Urothelium cell line (cell line): ENCODE data around the gene MAEA.
A peak's percentile ranks its signal among the peaks of the same experiment; 100 is the strongest.

Experiments used
- DNase-seq: peaks from one replicate; pipeline ENCODE4 v3.0.0; 2011; ENCODE audit warnings: low spot score, mixed read lengths
- FAIRE-seq: peaks from 2 replicates; lab custom pipeline; 2011; peaks lifted over from hg19 to GRCh38; lab: Jason Lieb, UNC

The MAEA gene

DNA sequence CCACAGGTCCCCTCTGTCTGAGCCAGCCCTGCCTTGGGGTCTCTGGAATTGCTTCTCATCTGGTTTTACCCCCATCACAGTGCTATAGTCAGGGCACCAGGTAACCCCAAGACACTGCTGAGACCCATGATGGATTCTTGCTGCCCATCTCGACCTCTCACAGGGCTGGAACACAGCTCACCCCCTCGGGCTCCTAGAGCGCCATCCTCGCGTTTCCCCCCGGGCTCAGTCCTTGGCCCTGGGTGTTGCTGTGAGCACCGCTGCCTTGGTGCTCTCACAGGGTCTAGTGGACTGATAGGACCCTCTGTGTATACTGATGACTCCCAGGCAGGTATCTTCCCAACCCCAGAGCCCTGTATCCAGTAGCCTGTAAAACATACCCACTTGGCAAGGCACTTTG lies 8.8 kb downstream of the MAEA start:
- FAIRE-seq (no peak), DNase-seq (no peak)

- no peak for FAIRE-seq
These were observed 9.7 kb downstream of the MAEA start for GRCh38 chr4:1299301-1299860.

GRCh38 chr4:1300466-1301455 lies 11.1 kb downstream of the MAEA start:
- FAIRE-seq = no peak
- DNase-seq = no peak

More at GRCh38 chr4:1299301-1299860, 9.7 kb downstream of the MAEA start:
- DNase-seq = no peak

DNA sequence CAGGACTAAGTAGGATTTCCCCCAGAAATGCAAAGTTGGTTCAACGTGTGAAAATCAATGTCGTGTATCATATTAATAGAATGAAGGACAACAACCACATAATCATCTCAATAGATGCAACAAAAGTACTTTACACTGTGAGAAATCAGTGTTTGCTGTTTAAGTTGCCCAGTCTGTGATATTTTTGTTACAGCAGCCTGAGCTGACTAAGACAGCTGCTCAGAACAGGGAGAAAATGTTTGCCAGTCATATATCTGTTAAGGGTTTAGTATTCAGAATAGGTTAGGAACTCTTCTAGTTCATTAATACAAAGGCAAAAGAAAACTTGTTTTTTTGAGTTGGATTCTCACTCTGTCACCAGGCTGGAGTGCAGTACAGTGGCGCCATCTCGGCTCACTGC lies 12.5 kb downstream of the MAEA start:
- DNase-seq (no peak), FAIRE-seq (no peak)

DNA sequence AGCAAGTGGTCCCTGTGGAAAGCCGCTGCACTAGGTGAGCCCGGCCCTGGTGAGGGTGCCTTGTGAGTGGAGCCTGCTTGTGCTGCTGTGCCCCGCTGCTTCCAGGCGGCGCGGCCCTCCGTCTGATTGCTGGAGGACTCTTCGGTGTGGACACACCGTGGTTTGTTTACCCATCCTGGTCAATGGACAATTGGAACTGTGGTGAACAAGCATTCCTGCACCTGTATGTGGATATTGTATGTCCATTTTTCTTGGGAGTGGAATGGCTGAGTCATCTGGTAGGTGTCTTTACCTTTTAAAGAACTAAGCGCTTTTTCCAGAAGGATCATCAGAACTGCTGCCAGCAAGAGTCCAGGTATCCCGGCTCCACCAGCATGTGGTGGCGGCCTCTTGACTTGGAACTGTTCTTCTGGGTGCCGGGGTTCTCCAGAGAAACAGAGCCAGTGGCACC lies 15.6 kb downstream of the MAEA start:
- DNase-seq (no peak), FAIRE-seq (no peak)

DNA sequence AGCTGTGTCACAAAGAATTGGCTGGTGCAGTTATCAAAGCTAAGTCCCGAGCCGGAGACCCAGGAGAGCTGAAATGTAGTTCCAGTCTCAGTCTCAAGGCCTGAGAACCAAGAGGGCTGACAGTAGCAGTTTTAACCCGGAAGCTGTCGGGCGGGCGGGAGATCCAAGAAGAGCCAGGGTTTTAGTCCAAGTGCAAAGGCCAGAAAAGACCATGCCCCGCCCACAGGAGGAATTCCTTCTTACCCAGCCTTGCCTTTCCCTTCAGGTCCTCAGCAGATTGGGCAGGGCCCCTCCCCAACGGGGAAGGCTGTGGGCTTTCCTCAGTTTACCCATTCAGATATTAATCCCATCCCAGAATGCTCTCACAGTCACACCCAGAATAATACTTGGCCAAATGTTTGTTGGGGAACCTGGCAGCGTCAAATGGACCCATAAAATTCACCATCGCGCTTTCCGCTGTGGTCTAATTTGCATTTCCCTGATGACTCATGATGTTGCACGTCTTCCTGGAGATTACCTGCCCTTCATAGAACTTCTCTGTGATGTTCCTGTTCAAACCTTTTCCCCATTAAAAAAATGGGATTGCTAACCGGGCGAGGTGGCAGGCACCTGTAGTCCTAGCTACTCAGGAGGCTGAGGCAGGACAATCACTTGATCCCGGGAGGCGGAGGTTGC lies 16.2 kb downstream of the MAEA start:
- no peak for DNase-seq

DNA sequence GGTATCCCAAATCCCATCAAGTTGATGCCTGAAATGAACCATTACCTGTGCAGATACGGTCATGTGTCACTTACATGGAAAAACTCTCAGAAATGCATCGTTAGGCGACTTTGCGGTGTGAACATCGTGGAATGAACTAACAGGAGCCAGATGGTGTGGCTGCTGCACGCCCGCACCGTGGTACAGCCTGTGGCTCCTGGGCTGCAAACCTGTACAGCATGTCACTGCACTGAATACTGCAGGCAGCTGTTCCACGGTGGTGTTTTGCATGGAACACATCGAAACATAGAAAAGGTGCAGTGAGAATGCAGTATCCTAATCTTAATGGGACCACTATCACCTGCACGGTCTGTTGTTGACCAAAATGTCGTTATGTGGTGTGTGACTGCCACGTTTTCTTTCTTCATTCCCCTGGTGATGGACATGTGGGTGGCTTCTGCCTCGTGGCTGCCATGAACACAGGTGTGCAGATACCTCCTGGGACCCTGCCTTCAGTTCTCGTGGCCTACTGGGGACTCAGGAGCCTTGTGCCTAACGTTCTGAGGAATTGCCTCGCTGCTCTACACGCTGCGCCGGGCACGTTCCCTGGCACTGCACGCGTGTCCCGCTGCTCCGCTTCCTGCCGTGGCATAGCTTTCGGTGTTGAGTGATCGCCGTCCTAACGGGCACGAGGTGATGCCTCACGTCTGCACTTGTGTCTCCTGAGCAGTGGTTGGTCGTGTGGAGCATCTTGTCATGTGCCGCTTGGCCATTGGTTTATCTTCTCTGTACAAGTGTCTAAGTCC lies 18.5 kb downstream of the MAEA start:
- no peak for DNase-seq
- FAIRE-seq = no peak

More for the DNA sequence above, 16.2 kb downstream of the MAEA start:
- FAIRE-seq = no peak

GRCh38 chr4:1309261-1310010 lies 19.7 kb downstream of the MAEA start:
- FAIRE-seq (no peak), DNase-seq (no peak)

DNA sequence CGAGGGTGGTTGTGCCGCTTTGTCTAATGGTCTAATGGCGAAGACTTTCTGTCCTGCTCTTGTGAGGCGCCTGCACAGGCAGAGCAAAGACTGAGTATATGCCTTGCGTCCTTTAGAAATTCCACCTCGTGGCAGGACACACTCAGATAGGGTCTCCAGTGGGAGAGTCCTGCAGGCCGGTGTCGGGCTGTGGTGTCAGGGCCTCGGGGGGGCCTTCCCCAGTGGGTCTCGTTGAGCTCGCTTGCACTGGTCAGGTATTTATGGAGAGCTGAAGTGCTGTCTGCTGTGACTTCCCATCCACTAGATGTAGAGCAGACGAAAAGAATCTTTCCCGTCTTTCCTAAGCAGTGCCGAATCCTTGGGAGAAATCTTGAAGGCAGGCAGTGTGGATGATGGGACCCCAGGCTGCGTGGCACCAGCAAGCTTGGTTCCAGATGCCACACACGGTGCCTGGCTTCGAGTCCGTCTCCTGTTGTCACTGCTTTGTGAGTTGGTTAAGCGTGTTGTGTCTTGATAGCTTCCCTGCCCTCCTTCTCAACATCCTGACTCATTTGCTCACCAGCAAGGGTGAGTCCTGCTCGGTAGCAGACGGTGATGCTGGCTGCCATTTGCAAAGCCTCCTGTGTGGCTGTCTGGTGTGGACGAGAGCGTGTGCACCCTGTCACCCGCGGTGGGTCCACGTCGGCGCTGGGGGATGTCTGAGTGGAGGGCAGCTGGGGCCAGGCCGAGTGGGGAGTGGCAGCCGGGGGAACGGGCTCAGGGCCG lies 20.5 kb downstream of the MAEA start:
- DNase-seq = no peak
- no peak for FAIRE-seq

DNA sequence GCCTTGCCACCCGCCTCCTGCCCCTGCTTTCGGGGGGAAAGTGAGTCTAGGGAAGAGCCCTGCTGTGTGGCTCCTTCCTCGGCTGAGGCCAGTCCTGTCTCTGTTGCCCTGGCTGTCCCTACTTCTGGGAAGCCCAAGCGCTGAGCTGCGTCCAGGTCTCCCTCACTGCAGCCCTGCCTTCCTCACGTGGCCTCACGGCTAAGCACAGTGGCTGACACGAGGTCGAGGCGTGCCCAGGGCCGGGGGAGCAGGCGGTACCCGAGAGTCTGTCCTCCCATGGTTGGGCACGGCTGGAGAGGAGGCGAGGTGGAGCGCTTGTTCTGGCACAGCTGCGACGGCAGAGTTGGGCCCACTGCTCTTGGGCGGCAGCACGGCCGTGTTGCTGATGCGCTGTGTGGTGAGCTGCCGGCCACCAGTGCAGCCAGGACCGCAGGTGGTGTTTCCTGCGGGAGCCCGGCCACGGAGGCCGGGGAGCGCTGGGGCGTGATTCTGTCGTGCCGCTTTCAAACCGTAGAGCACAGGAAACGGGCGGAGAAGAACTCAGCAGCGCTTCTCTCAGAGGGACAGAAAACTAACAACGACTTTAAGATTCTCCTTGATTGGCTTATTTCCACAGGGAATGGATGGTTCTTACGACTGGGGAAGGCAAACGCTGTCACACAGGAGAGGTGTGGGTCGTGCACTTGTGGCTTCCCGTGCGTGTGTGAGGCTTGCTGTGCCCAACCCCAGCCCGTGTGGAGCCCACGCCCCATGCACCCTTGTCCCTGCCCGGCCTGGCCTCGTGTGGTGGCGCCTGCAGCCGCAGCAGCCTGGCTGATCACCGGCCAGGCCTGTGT lies 21.3 kb downstream of the MAEA start:
- FAIRE-seq = no peak

GRCh38 chr4:1312821-1313640 lies 23.3 kb downstream of the MAEA start:
- no peak for DNase-seq
- no peak for FAIRE-seq

More for the DNA sequence above, 21.3 kb downstream of the MAEA start:
- no peak for DNase-seq

GRCh38 chr4:1315306-1315705 lies 25.6 kb downstream of the MAEA start:
- no peak for FAIRE-seq
- no peak for DNase-seq

- FAIRE-seq = no peak
- no peak for DNase-seq
These were observed 26.3 kb downstream of the MAEA start for GRCh38 chr4:1315836-1316536.

DNA sequence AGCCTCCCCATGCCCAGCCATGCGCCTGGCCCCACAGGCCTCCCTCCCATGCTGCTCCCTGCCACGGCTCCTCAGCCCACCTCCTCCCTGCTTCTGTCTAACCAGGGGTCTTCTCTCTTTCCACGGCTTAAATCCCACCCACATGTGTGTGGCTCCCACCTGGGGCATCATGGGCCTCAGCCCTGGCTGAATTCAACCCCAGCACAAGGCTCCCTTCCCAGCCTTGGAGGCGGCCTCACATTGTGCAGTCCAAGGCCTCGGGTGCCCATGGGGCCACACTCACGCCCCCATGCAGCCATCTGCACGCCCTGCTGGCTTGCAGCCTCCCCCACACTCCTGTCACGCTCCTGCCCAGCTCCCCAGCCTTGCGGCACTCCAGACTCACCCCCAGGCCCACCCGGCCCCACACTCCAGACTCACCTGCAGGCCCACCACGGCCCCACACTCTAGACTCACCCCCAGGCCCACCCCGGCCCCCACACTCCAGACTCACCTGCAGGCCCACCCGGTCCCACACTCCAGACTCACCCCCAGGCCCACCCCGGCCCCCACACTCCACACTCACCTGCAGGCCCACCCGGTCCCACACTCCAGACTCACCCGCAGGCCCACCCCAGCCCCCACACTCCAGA lies 27.0 kb downstream of the MAEA start:
- DNase-seq (no peak), FAIRE-seq (no peak)

DNA sequence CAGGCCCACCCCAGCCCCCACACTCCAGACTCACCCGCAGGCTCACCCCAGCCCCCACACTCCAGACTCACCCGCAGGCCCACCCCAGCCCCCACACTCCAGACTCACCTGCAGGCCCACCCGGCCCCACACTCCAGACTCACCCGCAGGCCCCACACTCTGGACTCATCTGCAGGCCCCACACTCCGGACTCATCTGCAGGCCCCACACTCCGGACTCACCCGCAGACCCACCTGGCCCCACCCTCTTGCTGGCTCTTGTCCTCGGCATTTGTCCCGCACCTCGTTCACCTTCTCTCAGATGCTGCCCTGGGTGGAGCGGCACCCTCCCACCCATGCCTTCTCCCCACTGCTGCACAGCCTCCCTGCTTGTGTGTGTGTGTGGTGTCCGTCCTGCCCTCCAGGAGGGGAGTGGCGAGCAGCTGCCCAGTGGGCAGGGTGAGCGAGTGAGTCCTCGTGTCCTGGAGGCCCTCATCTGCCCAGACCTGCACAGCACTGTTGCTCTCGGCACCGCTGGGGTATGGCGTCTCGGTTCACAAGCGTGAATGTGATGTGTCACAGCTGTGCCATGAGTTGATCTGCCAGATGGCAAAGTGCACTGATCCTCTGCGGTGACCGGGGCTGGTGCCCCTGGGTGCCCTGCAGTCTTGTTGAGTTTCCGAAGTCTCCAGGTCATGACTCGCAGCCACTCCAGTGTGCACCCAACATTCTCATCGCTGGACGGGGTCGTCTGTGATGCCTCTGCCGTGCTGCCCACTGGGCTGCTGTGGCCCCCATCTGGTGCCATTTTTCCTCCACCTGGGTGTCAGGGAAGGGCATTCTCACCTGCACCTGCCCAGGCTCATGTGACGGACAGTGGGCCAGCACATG lies 27.7 kb downstream of the MAEA start:
- FAIRE-seq = peak; percentile 84
- no peak for DNase-seq

DNA sequence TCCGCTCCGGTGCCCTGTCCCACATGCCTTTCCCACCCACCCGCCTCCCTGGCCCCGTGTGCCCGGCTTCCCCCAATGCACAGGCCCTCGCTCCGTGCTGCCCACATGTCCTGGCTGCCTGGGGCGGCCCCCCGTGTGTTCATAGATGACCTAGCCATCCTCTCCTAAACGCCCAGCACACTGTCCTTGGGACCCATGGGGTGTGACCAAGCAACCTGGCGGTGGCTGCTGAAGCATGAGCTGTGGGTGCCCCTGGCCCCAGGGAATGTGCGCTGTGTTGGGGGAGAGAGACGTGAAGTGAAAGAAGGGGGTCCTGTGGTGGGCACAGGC lies 28.3 kb downstream of the MAEA start:
- FAIRE-seq (no peak), DNase-seq (no peak)
